ENCODE data around the gene CAPN9. TPM values are rescaled to one million over a fixed set of nuclear protein-coding genes. Genes with fewer than 3 reads are reported as not detected.
"Not testable (repeated sequence)": the region's sequence is repeated elsewhere in the genome, so short reads cannot be mapped to it uniquely, and the experiment has no call there.

The CAPN9 gene, protein sequence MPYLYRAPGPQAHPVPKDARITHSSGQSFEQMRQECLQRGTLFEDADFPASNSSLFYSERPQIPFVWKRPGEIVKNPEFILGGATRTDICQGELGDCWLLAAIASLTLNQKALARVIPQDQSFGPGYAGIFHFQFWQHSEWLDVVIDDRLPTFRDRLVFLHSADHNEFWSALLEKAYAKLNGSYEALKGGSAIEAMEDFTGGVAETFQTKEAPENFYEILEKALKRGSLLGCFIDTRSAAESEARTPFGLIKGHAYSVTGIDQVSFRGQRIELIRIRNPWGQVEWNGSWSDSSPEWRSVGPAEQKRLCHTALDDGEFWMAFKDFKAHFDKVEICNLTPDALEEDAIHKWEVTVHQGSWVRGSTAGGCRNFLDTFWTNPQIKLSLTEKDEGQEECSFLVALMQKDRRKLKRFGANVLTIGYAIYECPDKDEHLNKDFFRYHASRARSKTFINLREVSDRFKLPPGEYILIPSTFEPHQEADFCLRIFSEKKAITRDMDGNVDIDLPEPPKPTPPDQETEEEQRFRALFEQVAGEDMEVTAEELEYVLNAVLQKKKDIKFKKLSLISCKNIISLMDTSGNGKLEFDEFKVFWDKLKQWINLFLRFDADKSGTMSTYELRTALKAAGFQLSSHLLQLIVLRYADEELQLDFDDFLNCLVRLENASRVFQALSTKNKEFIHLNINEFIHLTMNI
- total RNA-seq (2021; fragmentation: NEBNext Ultra II Directional; extraction: Animal tissue kit (Norgen Biotek cat#: 25700)) = not detected
- long read RNA-seq = 0 reads

- H3K27me3 Mint-ChIP-seq (ENCODE audit: insufficient read depth) = peaks cover 13% of the 10 kb centered on the region
Observed at GRCh38 chr1:230747127-230747730, at the start of gene CAPN9. CAPN9 (plus strand) TSS chr1:230747388; CDS start chr1:230747497, 109 bp downstream.

GRCh38 chr1:230698130-230698529 lies 49.1 kb upstream of the CAPN9 start:
- Mint-ChIP-seq H3K36me3 (ENCODE audit: low read depth) (no peaks in the 10 kb centered on the region), H3K4me1 (ENCODE audit: low read depth) (peaks cover 7% of the 10 kb centered on the region), H3K4me3 (no peak overlapping the region), H3K27ac (no peak overlapping the region), H3K9me3 (no peaks in the 10 kb centered on the region), H3K27me3 (ENCODE audit: insufficient read depth) (peaks cover 7% of the 10 kb centered on the region)
- no peak for DNase-seq
- TF ChIP-seq CTCF (IDR thresholded peaks at IDR 0.05) = no peak

More at GRCh38 chr1:230747127-230747730, at the start of gene CAPN9:
- peaks cover 8% of the 10 kb centered on the region; the same call in 1 of the 2 replicates for H3K4me1 Mint-ChIP-seq (ENCODE audit: low read depth)
- H3K9me3 Mint-ChIP-seq = no peaks in the 10 kb centered on the region
- no peak for TF ChIP-seq CTCF (IDR thresholded peaks at IDR 0.05)
- no peaks in the 10 kb centered on the region for H3K36me3 Mint-ChIP-seq (ENCODE audit: low read depth)
- no peak for DNase-seq
- no peak within 1 kb of the TSS for H3K27ac Mint-ChIP-seq
- H3K4me3 Mint-ChIP-seq = no peak within 1 kb of the TSS

- H3K4me1 Mint-ChIP-seq (ENCODE audit: low read depth); H3K27me3 Mint-ChIP-seq (ENCODE audit: insufficient read depth); DNase-seq; H3K27ac Mint-ChIP-seq; H3K36me3 Mint-ChIP-seq (ENCODE audit: low read depth); H3K4me3 Mint-ChIP-seq; H3K9me3 Mint-ChIP-seq: not testable (repeated sequence)
Observed at GRCh38 chr1:230698964-230699363, 48.2 kb upstream of the CAPN9 start.

DNA sequence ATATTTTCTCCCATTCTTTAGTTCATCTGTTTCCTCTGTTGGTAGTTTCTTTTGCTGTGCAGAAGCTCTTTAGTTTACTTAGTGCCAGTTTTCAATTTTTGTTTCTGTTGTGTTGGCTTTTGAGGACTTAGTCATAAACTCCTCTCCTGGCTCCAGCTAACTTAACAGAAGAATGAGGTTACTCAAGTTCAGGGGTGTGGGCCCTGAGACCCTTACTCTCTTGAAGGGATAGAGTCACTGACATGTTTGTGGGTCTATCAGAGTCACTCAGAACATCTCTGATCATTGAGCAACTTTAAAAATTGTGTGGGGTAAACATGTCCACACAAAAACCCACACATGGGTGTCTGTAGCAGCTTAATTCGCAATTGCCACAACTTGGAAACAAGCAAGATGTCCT lies 47.5 kb upstream of the CAPN9 start:
- TF ChIP-seq CTCF (IDR thresholded peaks at IDR 0.05) = no peak
- no peaks in the 10 kb centered on the region for H3K9me3 Mint-ChIP-seq
- peaks cover 9% of the 10 kb centered on the region for H3K27me3 Mint-ChIP-seq (ENCODE audit: insufficient read depth)
- no peak overlapping the region for H3K4me3 Mint-ChIP-seq
- H3K4me1 Mint-ChIP-seq (ENCODE audit: low read depth) = peaks cover 7% of the 10 kb centered on the region
- H3K36me3 Mint-ChIP-seq (ENCODE audit: low read depth) = no peaks in the 10 kb centered on the region
- no peak overlapping the region for H3K27ac Mint-ChIP-seq
- DNase-seq = no peak

GRCh38 chr1:230700132-230700531 lies 47.1 kb upstream of the CAPN9 start:
- peaks cover 13% of the 10 kb centered on the region for H3K27me3 Mint-ChIP-seq (ENCODE audit: insufficient read depth)
- H3K4me3 Mint-ChIP-seq = no peak overlapping the region
- DNase-seq = no peak
- TF ChIP-seq CTCF (IDR thresholded peaks at IDR 0.05) = no peak
- H3K36me3 Mint-ChIP-seq (ENCODE audit: low read depth) = no peaks in the 10 kb centered on the region
- H3K27ac Mint-ChIP-seq = no peak overlapping the region
- H3K4me1 Mint-ChIP-seq (ENCODE audit: low read depth) = peaks cover 7% of the 10 kb centered on the region
- no peaks in the 10 kb centered on the region for H3K9me3 Mint-ChIP-seq

Measured in HFFc6 (cell line).